Stimulated activated naive CD4-positive, alpha-beta T cell treated with Interleukin-2 at 50 U/mL for 16 hours (primary cell): Measurements from ENCODE around the gene OR5M10.
"Not testable (repeated sequence)": the region's sequence is repeated elsewhere in the genome, so short reads cannot be mapped to it uniquely, and the experiment has no call there.

ENCODE experiments used
- DNase-seq: peaks from one replicate; lab custom pipeline; 2025; lab: John Stamatoyannopoulos, UW

Gene OR5M10

DNA sequence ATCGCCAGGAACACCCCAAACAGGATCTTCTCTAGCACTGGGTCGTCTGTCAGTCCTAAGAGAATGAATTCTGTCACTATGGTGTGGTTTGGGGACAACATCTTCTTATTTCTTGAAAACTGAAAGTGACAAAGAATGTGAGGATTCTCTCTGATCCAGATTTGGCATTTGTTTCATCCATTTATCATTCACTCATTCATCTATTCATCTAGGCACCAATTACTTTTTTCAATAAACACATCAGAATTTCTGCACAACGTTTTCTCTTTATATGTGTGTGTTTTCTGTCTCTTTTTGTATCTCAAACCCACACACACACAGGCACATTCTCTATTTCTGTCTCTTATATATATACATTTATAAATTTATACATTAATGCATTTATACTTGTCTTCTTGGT, at the start of gene OR5M10:
TSS of gene OR5M10 (minus strand) at position 101 of the 400 bp plus-strand sequence. CDS start at position 101, 0 bp downstream.
- no peak for DNase-seq

DNA sequence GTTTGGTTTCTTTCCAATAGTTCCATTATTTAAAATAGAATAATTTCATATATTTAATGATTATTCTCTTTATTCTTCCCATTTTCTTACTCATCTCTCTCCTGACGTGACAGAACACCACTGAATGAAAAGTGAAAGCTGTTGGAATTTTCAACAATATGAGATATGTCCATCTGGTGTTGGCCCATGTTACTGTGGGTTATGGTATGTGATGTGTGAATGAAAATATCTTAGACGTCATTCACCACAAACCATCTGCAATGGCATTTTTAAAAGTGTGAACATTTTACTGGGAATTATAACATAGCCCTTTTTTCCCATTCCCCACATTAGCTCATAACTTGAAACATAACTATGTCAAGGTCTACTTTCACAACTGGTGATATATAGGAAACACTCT, 48.4 kb upstream of the OR5M10 start:
- no peak for DNase-seq

DNA sequence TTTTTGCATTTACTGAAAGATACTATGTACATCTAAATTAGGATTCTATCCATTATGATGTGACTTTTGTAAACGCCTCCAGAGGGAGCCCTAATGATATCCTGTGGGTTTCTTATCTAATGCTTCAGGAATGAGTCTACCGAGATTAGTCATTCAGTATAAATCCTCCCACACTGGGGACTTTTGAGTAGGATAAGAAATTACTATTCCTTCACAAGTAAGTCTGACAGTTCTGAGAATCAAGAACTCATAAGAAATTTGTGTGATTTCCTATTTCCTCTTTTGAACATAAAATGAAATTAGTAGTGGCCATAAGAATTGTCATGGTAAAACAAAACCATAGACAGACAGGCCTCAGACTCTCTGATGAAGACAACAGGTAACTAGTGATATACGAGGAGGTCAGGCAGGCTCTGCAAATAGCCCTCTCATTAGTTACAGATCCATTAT, 47.2 kb upstream of the OR5M10 start:
- DNase-seq: no peak

DNA sequence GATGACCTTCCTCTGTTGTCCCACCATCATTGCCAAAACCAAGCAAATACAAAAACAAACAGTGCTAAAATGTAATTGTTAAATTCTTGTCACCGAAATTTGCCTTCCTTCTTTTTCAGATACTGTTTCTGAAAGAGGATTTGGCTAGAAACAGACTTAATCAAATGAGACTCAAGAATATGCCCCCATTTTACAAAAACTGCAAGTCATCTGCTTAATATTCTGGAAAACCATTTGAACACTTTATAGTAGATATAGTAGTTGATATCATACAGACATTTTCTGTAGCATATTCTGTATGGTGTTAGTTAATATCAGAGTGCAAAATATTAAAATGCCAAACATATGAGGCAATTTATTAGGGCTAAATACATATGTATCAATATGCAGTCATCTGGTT, 33.7 kb upstream of the OR5M10 start:
- no peak for DNase-seq

DNA sequence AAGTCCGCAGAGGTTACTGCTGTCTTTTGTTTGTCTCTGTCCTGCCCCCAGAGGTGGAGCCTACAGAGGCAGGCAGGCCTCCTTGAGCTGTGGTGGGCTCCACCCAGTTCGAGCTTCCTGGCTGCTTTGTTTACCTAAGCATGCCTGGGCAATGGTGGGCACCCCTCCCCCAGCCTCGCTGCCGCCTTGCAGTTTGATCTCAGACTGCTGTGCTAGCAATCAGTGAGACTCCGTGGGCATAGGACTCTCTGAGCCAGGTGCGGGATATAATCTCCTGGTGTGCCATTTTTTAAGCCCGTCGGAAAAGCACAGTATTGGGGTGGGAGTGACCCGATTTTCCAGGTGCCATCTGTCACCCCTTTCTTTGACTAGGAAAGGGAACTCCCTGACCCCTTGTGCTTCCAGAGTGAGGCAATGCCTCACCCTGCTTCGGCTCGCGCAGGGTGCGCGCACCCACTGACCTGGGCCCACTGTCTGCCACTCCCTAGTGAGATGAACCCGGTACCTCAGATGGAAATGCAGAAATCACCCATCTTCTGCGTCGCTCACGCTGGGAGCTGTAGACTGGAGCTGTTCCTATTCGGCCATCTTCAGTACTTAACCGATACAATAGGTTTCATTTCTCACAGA, 14.7 kb upstream of the OR5M10 start:
- not testable (repeated sequence) for DNase-seq

DNA sequence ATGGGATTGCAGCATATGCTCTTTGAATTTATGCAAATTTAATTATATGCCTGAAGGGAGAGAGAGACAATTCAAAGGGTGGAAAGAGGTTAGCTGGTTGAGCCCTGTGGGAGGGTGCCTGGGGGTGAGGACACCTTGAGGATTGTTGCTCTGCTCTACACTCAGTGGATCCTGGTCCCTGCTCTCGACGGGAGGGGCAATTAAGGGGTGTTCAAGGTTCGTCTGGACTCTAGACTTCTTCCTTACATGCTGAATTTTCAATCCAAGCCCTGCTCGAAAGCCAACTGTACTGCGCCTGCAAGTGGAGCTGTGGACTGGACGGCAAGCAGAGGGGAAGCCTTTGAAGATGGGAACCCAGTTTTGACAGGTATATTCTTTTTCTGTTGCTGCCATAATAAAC, 18.9 kb downstream of the OR5M10 start:
- no peak for DNase-seq

DNA sequence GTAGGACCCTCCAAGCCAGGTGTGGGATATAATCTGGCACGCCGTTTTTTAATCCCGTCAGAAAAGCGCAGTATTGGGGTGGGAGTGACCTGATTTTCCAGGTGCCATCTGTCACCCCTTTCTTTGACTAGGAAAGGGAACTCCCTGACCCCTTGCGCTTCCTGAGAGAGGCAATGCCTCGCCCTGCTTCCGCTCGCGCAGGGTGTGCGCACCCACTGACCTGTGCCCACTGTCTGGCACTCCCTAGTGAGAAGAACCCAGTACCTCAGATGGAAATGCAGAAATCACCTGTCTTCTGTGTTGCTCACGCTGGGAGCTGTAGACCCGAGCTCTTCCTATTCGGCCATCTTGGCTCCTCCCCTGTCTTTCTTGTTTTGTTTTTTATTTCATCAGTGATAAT, 22.8 kb downstream of the OR5M10 start:
- not testable (repeated sequence) for DNase-seq

DNA sequence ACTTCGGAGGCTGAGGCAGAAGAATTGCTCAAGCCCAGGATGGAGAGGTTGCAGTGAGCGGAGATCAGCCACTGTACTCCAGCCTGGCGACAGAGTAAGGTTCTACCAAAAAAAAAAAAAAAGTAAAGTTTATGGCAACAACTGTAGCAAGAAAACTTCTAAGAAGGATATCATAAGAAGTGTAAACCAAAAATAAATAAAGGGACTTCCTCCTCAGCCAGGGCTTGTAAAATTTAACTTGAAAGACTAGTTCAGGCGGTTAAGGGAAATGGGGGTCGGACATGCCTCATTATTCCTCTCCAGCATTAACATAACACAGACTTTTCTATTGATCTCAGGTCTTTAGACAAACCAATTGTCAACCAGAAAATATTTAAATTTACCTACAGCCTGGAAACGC, 32.0 kb downstream of the OR5M10 start:
- DNase-seq: no peak

DNA sequence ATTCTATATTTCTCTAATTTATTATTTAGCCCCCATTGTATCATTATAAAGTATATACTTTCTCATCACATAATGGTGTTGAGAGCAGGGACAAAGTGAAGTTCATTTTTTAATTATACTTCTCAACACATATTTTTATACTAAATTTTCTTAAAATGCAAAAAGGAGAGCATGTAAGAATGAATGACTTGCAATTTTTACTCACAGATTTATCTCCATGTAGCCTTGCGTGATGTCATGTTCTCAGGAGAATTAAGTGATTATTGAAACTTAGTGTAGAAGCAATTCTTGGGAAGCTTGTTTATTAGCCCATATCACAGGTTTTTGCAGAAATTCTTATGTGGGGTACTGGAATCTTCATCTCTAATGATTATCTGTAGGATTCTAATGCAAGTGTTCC, 33.8 kb downstream of the OR5M10 start:
- DNase-seq: no peak

DNA sequence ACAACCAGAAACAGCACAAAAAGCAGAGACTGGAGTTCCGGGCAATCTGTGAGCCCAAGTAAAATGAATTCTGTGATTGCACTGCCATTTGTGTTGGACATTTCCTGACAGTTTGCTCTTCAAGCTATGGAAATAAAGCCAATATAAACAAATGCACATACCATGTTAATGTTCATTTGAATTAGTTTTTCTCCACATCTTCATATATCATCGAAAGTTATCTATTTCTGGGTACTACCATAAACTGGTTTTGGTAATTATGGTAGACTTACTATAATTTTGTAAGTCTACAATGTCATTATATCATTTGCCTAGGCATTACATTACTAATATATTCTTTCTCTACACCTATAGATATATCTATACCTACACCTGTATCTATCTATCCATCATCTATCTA, 34.4 kb downstream of the OR5M10 start, which contains the start of gene OR5M11:
TSS of gene OR5M11 (minus strand) at position 101 of the 400 bp plus-strand sequence. CDS start at position 101, 0 bp downstream.
- DNase-seq: no peak

DNA sequence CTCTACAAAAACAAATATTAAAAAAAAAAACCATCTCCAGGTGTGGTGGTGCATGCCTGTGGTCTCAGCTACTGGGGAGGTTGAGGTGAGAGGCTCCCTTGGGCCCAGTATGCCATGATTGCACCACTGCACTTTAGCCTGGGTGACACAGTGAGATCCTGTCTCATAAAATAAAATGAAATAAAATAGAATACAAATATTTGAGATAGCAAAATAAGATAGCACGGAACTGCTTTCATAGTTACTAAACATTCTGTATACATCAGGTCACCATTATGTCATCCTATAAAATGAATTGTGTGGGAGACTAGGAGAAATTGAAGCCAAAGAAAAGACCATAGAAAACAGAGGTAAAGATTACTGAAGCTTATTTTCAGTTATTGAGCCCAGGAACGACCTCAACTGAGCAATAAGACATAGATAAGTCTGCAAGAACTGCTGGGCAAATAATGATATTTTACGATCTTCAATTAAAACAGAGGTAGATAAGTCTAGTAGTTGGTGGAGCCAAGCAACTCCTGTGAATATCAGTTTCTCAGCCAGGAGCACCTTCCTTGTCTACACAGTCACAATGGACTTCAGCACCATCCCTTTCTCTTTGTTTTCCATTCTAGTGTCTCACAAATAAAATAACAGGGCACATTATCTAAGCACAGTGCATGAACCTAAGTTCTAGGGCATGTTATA, 44.3 kb downstream of the OR5M10 start:
- DNase-seq: no peak

DNA sequence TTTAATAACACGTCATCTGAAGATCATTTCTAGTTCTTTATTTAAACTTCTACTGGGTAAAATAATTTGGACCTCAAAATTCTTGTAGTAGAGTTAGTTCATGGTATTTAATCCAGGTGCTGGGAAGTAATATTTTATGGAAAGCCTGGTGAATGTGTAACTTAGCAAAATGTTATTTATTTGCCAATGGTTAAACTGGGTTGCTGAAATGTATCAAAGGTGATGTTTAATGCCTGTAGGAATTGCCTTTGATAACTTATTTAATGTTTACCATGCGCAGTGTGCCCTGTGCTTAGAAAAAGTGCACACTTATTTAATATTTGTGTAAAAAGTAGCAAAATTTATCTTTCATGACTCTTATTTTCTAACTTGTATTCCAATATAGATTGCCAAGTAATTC, 45.7 kb downstream of the OR5M10 start:
- DNase-seq: no peak
